RPMI7951 (cell line): Measurements from ENCODE around the gene MEPCE. TPM values are rescaled to one million over a fixed set of nuclear protein-coding genes. Genes with fewer than 3 reads are reported as not detected.
A peak's percentile ranks its signal among the peaks of the same experiment; 100 is the strongest.

Experiments
- DNase-seq: peaks from one replicate; pipeline ENCODE4 v3.0.0-alpha.2; 2012; ENCODE audit warnings: low read depth
- total RNA-seq: library from RNA; depleted of rRNA; stranded (reverse); fragments of >200 nt; shearing (Covaris generic); gene quantifications from 2 replicates; pipeline ENCODE4 v1.2.3, GENCODE V29; 2014

Gene MEPCE
- total RNA-seq, 1 experiment from 2014 or later = 22.2 TPM

DNA sequence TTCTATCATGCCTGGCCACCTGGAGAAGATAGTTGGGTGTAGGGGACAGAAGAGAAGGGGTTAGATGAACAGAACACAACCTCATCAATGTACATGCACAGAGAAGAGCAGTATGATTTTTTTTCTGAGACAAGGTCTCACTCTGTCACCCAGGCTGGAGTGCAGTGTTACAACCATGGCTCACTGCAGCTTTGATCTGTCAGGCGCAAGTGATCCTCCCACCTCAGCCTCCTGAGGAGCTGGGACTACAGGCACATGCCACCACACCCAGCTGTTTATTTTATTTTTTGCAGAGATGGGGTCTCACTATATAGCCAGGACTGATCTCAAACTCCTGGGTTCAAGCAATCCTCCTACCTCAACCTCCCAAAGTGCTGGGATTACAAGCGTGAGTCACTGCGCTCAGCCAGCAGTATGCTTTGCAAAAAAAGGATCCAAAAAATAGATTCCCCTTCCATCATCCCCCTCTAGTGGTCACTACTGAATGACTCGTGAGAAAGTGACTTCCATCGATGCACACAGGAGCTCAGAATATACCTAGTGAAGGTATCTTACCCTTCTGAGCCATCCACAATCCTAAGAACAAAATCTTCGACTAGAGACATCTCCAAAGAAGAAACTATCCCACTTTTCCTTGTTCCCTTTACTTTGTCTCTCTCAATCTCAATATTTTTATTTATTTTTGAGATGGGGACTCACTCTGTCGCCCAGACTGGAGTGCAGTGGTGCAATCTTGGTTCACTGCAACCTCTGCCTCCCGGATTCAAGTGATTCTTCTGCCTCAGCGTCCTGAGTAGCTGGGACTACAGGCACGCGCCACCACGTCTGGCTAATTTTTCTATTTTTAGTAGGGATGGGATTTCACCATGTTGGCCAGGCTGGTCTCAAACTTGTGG is 22.1 kb upstream of the MEPCE start:
- peak; percentile 70 for DNase-seq

DNA sequence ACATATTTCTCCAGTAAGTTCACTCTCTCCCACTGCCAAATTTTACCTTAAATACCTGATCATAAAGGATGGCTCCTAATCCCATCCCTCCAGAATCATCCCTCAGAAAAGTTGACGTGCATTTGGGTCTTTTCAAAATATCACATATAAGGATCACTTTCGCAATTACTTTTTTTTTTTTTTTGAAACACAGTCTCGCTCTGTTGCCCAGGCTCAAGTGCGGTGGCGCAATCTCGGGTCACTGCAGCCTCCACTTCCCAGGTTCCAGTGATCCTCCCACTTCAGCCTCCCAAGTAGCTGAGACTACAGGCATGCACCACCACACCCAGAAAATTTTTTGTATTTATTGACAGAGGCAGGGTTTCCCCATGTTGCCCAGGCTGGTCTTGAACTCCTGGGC is 18.5 kb upstream of the MEPCE start:
- DNase-seq = no peak

GRCh38 chr7:100413346-100413745 is 16.3 kb upstream of the MEPCE start:
- DNase-seq = no peak

- DNase-seq = no peak
These were observed 15.7 kb upstream of the MEPCE start for GRCh38 chr7:100413889-100414288.

DNA sequence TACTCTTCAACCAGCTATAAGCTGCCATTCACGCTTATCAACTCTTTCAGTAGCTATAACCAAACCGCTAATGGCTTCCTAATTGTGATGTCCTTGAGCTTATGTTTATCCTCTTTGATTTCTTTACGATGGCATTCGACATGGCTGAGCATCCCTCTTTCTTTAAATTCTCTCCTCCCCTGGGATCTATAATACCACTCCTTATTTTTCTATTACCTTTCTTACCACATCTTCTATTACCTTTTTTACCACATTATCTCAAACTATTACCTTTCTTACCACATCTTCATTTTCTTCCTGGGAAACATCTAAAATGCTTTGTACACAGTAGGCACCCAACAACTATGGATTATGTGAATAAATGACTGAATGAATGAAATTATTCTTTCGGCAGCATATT is 14.2 kb upstream of the MEPCE start:
- DNase-seq = no peak

DNA sequence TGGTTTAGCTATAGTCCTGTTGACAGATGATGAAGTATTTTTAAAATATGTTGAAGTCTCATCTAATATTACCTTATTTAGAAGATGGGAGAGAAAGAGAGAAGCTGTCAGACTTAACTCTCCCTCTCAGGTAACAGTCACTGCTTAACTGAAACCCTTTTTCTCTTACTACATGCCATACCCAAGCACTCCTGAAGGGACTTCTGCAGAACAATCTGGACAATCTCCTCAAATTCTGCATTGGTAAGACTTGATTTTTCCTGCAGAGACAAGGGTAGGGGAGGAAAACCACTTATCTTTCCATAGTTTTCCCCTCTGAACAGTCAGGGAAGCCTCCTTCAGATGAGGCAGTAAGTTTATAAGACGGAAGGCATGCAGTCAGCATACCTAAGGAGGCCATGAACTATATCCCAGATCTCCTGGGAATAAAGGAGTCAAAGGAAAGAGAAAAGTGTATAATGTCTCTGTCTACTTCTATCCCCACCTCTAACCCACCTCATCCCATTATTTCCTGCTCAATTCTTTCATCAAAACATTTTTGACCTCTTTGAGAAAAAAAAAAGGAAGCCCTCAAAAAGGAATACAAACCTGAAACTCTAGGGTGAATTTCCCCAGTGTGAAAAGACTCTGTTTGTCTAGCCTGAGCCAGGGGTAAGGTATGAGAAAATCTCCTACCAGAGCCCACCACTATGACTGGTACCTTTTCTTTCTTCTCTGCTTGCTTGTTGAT is 10.5 kb upstream of the MEPCE start:
- no peak for DNase-seq

DNA sequence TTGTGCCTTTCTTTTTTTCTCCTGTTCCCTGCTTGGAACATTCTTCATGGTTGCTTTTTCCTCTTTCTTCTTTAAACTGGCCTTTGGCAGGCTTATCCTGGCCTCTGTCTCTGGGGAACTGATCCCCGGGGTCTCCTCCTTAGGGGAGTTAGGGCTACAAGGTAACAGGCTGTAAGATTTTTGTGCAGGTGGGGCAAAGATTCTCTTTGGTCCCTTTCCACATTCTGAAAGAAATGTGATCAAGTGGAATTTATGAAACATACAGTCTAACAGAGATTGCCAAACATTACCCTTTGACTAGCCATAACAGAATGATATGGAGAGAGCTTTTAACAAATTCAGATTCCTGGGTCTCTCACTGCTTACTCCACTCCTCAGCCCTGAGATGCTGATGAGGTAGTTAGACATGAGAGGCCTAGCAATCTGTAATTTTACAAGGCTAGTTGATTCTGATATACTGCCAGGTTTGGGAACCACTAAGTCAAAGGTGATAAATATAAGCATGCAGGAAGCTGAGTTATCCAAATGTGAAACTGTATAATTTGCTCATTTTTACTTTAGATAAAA is 9.9 kb upstream of the MEPCE start:
- DNase-seq = no peak

GRCh38 chr7:100423315-100423714 is 6.3 kb upstream of the MEPCE start:
- no peak for DNase-seq

- DNase-seq = no peak
These were observed 4.3 kb upstream of the MEPCE start for GRCh38 chr7:100425347-100425746.

DNA sequence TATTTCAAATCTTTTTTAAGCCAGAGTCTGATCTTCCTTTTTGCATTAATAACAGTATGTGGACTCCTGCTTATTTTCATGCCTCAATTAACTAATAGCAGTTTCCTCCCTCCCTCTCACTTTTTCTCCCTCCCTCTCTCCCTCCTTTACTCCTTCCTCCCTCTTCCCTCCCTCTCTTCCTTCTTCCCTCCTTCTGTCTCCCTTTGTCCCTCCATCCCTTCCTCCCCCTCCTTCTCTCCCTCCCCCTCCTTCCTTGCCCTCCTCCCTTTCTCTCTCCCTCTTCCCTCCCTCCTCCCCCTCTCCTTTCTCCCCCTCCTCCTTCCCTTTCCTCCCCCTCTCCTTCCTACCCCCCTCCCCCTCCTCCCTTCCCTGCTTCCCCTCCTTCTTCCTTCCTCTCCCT is 3.1 kb upstream of the MEPCE start:
- no peak for DNase-seq

- DNase-seq = no peak
These were observed 1.9 kb upstream of the MEPCE start for GRCh38 chr7:100427762-100428198.

- peak; percentile 96 for DNase-seq
These were observed 1.2 kb upstream of the MEPCE start, which contains the start of gene ZCWPW1 for GRCh38 chr7:100428199-100428966. ZCWPW1 (minus strand) TSS chr7:100428703; CDS start chr7:100420649, 8,054 bp downstream.

DNA sequence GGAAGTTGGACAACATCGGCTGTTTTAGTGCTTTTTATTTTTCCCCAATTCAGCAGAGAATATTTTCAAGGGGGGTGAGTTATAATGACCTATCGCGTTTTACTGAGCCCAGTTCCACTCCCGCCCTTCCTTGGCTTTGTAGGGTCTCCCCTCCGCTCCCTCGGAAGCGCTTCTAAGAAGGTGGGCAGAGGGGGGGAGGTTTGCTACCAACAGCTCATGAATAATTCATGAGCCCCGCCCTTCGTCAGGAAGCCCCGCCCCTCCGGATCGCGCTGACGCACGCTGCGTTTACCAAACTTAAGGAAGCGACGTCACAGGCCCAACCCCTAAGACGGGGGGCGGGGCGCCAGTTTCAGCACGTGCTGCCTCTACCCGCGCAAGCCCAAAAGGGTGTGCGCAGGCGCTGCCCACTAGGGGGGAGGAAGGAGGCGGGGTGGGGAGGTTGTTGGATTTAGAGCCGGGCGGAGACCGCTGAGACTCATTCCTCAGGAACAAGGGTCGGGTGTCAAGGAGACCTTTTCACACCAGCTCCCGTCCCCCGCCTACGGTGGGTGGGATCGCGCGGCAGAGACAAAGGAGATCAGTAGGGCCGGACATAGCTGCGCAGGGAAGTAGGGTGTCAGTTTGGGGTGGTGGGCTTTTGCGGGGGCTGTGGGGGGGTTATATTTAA is 529 bp upstream of the MEPCE start:
- DNase-seq = peak; percentile 99

DNA sequence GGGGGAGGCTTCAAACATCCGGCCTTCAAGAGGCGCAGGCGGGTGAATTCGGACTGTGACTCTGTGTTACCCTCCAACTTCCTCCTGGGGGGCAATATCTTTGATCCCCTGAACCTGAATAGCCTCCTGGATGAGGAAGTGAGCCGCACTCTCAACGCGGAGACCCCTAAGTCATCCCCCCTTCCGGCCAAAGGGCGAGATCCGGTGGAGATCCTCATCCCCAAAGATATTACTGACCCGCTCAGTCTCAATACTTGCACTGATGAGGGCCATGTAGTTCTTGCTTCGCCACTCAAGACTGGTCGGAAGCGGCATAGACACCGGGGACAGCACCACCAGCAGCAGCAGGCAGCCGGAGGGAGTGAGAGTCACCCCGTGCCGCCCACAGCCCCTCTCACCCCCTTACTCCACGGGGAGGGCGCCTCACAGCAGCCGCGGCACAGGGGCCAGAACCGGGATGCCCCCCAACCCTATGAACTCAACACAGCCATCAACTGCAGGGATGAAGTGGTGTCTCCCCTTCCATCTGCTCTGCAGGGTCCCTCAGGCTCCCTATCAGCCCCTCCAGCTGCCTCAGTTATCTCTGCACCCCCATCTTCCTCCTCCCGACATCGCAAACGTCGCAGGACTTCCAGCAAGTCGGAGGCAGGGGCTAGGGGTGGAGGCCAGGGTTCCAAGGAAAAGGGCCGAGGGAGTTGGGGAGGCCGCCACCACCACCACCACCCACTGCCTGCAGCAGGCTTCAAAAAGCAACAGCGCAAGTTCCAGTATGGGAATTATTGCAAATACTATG is 1.1 kb downstream of the MEPCE start:
- DNase-seq = no peak

GRCh38 chr7:100431286-100431735 is 1.7 kb downstream of the MEPCE start:
- DNase-seq = no peak

- DNase-seq = no peak
These were observed 2.4 kb downstream of the MEPCE start for GRCh38 chr7:100432053-100432452.

- DNase-seq = no peak
These were observed 3.1 kb downstream of the MEPCE start for GRCh38 chr7:100432621-100433275.

GRCh38 chr7:100433276-100433591 is 3.6 kb downstream of the MEPCE start:
- DNase-seq = no peak

DNA sequence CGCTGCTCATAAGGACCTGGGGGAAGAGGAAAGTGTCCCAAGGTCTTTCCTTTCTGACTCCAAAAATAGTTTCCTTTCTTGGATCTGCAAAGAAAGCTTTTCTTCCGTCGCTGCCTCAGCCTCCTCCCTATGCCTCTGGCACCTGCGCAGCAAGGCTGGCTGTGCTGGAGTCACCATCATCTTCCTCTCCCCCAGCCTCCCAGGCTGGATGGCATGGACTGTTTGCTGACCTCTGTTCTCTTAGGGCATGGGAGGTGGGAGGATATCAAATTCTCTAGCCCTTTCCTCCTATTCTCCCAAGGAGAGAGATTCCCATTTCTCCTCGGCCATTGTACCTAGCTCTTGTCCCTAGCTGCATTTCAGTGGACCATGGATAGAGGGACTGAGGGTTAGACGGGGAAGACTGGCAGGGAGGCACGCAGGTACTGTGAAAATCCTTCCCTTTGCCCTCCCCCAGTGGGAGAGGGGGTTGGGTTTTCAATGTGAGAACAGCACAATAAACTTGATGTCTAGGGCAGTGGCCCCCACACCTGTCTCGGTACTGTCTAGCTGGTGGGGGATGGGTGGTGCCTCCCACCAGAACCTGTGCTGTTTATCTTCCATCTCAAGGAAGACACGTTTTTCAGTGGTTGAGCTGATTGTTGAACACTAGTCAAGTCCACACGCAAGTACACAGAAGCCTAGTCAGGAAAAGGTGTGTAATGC is 4.1 kb downstream of the MEPCE start:
- DNase-seq = no peak
